Brain pericyte (primary cell): Measurements from ENCODE around the gene PXYLP1.
"Not testable (repeated sequence)": the region's sequence is repeated elsewhere in the genome, so short reads cannot be mapped to it uniquely, and the experiment has no call there.

Experiments used
- DNase-seq: peaks from one replicate; pipeline ENCODE4 v3.0.0-alpha.2; 2012; ENCODE audit warnings: low read depth, low spot score

Gene PXYLP1

DNA sequence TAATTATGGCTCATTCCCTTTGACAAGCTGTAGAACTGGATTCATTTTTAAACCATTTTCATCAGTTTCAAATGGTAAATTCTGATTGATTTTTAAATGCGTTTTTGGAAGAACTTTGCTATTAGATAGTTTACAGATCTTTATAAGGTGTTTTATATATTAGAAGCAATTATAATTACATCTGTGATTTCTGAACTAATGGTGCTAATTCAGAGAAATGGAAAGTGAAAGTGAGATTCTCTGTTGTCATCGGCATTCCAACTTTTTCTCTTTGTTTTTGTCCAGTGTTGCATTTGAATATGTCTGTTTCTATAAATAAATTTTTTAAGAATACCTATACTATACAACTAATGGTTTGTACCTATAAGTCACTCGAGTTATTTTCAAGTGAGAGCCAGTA lies 62.7 kb downstream of the PXYLP1 start:
- no peak for DNase-seq

GRCh38 chr3:141294848-141295247 lies 63.2 kb downstream of the PXYLP1 start:
- DNase-seq = no peak

- DNase-seq = not testable (repeated sequence)
These were observed 68.8 kb downstream of the PXYLP1 start for GRCh38 chr3:141300426-141300825.

GRCh38 chr3:141302364-141303141 lies 70.9 kb downstream of the PXYLP1 start:
- DNase-seq = no peak

DNA sequence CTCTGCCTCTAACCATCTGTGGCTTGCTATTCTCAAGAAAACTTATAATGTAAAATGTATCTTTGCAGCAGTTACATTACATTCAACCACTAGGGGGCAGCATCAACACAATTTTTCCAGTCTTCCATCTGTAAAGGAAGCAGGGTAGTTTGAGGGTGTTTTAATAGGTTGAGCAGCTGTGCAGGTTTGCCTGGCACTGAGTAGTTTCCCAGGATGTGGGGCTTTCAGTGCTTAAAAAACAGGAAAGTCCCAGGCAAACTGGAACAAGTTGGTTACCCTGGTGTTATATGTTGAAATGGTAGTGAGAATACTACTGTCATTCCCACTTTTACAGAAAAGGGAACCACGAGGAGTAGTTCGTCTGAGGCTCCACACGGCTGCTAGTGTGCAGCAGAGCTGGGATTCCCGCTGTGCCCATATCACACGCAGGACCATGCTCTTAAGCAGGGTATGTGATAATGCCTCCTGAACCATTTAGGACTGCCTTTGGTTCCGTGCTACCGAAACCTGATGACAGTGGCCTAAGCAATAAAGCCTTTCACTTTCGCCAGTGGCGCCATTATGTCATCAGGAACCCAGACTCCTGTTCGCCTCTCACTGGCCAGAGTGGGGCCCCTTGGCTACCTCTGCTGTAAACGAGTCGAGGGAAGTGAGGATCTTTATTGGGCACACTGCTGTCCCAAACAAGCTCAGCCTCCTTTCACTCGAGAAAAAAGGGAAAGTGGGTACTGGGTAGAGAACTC lies 72.0 kb downstream of the PXYLP1 start:
- peak; percentile 74 for DNase-seq

GRCh38 chr3:141305436-141305835 lies 73.8 kb downstream of the PXYLP1 start:
- DNase-seq = peak; percentile 86

GRCh38 chr3:141306276-141306675 lies 74.7 kb downstream of the PXYLP1 start:
- no peak for DNase-seq

DNA sequence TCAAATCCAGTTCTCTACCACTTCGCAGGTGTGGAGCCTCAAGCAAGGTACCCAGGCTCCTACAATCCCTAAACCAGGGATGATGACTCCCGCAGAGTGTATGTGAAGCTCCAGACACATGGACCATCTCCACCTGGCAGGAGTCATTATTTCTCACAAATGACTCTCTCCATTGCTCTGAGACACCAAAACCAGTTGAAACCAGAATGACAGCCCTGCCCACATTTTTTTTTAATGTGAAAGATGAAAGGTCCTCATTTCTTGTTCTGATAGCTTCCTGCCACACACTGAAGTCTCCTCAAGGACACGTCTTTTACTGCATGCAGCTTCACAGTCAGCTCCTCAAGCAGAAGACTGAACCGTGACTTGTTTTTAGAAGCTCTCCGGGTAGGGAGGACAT lies 75.3 kb downstream of the PXYLP1 start:
- DNase-seq = no peak

GRCh38 chr3:141307351-141308059 lies 75.9 kb downstream of the PXYLP1 start:
- DNase-seq = no peak

GRCh38 chr3:141308588-141309218 lies 77.1 kb downstream of the PXYLP1 start:
- DNase-seq = no peak

DNA sequence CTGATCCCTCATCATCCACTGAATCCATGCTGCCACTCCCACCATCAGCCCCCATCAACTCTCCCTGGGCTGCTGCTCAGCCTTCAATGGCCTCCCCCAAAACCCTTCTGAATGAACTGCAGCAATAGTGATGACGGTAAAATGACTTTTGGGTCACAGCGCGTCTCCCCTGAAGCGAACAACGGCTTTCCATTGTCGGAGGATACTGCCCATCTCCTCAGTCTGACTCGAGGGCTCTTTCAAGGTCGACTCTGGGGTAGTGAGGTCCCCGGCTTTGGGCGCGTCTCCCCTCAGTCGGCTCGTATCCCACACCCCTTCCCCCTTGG lies 79.5 kb downstream of the PXYLP1 start:
- DNase-seq = no peak

DNA sequence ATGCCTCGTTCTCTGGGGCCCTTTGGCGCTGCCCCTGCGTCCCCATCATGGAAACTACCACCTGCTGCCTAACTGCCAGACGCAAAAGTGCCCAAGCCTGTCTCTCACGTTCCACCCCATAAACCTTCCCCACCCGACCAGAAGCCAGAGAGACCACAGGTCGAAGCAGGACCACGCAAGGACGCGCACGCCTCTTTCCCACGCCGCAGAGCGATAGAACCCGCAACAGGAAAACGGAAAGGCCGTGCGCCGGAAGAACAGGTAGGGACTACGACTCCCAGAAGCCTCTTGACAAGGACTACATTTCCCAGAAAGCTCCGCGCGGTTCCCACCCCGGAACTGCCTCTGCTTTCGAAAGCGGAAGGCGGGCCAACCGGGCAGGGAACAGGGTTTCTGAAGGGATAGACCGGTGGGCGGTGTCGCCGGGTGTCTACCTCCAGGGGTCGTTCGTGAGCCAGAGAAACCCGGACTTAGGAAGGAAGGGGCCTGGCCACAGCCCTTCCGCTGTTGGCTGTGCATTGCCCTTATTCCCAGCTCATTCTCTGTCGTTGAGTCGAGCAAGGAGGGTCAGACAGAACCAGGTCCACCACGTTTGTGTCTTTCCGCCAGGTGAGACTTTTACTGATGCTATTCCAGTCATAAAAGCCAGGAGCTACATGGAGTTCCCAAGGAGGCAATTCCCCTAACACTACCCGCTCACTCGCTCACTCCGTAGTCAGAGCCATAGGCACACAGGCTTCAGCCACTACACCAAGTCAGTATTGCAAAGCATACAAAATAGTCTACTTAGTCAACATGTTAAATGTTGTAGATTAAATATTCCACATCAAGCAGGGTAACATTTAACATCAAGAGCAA lies 80.1 kb downstream of the PXYLP1 start:
- peak; percentile 84 for DNase-seq

DNA sequence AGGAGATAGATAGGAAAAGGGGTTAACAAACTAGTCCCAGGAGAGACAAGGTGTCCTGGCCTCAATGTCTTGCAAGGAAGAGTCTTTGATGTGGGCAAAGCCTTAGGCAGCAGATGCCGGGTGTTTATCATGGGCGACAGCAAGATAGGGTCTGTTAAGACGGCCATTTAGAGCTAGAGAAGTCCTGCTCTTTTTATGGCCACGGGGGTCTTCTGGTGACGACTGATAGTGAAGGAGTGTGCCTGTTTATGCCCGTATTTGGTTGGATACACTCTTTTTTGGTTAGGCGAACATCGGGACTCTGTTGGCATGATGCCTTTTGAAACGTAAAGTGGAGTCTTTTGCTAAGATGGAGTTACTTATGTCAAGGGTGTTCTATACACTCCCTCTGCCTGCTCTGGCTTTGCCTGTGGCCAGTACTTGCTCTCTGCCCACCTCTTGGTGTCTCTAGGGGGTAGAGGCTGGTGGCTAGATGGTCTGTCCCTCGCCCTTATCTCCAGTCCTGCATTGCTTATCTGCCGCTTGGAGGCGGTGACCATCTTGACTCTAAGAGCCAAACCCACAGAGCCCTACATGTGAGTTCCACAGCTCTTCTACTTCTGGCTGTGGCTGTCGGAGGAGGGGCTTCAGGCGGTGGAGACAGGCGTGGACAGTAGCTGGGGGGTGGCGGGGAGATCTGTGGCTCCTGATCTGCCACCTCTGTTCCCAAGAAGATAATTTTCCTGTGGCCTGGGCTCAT lies 80.9 kb downstream of the PXYLP1 start:
- no peak for DNase-seq

- DNase-seq = no peak
These were observed 81.6 kb downstream of the PXYLP1 start for GRCh38 chr3:141313093-141313683.

DNA sequence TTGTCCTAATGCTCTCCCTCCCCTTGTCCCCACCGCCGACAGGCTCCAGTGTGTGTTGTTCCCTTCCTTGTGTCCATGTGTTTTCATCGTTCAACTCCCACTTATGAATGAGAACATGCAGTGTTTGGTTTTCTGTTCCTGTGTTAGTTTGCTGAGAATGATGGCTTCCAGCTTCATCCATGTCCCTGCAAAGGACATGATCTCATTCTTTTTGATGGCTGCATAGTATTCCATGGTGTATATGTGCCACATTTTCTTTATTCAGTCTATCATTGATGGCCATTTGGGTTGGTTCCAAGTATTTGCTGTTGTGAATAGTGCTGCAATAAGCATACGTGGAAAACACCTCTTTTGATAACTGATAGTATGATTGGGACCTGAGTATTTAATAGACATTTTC lies 82.8 kb downstream of the PXYLP1 start:
- DNase-seq = not testable (repeated sequence)

DNA sequence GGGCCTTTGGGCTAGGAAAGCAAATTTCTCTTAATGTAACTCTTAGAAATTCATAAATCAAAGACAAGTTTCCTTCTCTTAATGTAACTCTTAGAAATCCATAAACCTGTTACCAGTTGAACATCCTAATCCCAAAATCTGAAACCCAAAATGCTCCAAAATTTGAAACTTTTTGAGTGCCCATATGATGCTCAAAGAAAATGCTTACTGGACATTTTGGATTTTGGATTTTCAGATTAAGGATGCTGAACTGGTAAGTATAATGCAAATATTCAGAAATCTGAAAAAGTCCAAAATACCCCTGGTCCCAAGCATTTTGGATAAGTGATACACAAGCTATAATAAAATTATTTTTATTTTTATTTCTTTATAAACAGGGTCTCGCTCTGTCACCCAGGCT lies 85.2 kb downstream of the PXYLP1 start:
- no peak for DNase-seq

GRCh38 chr3:141320399-141321108 lies 88.9 kb downstream of the PXYLP1 start:
- DNase-seq = no peak

DNA sequence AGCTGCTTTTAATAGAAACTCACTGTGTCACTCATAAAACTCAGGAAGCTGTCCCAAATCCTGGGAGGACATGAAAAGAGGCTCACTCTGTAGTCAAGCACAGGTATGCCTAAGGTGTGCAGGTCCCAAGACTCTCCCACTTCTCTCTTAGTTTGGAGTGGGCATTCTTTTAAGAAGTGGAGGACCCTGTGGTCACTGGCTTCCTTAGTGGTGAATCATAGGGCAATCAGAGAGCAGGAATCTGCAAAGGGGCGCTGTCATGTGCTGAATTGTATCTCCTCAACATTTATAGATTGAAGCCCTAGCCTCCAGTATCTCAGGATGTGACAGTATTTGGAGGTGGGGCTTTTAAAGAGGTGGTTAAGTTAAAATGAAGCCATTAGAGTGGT lies 89.5 kb downstream of the PXYLP1 start:
- DNase-seq = no peak

- no peak for DNase-seq
These were observed 92.5 kb downstream of the PXYLP1 start for GRCh38 chr3:141323936-141324704.
